K562 (cell line): ENCODE measurements around the gene ING1. TPM values are rescaled to one million over a fixed set of nuclear protein-coding genes. Genes with fewer than 3 reads are reported as not detected.

Experiments
- CBFA2T2 ChIP-seq: fragments of 450-650 bp; conservative IDR thresholded peaks from 2 replicates; pipeline ENCODE4 v1.6.1; 2017; ENCODE audit warnings: mild to moderate bottlenecking
- FOXK1 ChIP-seq: sonication (generic); formaldehyde crosslinking; IDR thresholded peaks from 2 replicates; pipeline ENCODE4 v1.8.0; 2022; ENCODE audit warnings: missing genetic modification reagents, mild to moderate bottlenecking, borderline replicate concordance
- HMGN3 ChIP-seq: IDR thresholded peaks from 2 replicates; pipeline ENCODE4 v1.6.1; 2011; ENCODE audit warnings: borderline replicate concordance, low read depth, mild to moderate bottlenecking, mixed read lengths, low read length; ENCODE audit not compliant: insufficient read length; ENCODE audit errors: extremely low read depth
- JUNB ChIP-seq: fragments of 450-650 bp; formaldehyde crosslinking; conservative IDR thresholded peaks from 2 replicates; pipeline ENCODE4 v1.4.0; 2020; ENCODE audit warnings: mild to moderate bottlenecking
- MCM5 ChIP-seq: fragments of 450-650 bp; IDR thresholded peaks from 2 replicates; pipeline ENCODE4 v1.6.1; 2016; ENCODE audit warnings: low read depth
- NFE2 ChIP-seq: IDR thresholded peaks from 2 replicates; pipeline ENCODE4 v1.6.1; 2014; ENCODE audit warnings: antibody characterized with exemption, low read depth
- SNRNP70 ChIP-seq: fragments of 200-400 bp; formaldehyde crosslinking; optimal IDR thresholded peaks from 2 replicates; pipeline ENCODE3; 2017; ENCODE audit warnings: low read depth, low read length
- TAF15 ChIP-seq: fragments of 200-400 bp; formaldehyde crosslinking; IDR thresholded peaks from 2 replicates; pipeline ENCODE4 v1.6.1; 2017; ENCODE audit warnings: mild to moderate bottlenecking, low read depth, low read length, moderate library complexity
- ZNF445 ChIP-seq: fragments of 250-450 bp; sonication (Bioruptor Pico); IDR thresholded peaks from 2 replicates; pipeline ENCODE4 v1.4.0; 2020; ENCODE audit warnings: low read depth, mild to moderate bottlenecking, moderate library complexity
- ZNF57 ChIP-seq: fragments of 450-650 bp; formaldehyde crosslinking; IDR thresholded peaks from 2 replicates; pipeline ENCODE4 v1.4.0; 2020; ENCODE audit warnings: mild to moderate bottlenecking, moderate library complexity
- ZNF644 ChIP-seq: fragments of 200-800 bp; sonication (Bioruptor generic); IDR thresholded peaks from 2 replicates; pipeline ENCODE4 v1.6.1; 2016; ENCODE audit warnings: low read depth, missing genetic modification characterization, missing compliant biosample characterization
- polyA plus RNA-seq, 8 experiments: library from polyadenylated mRNA; depleted of rRNA in 4 of 8; stranded (reverse) in 5 of 8; unstranded in 3 of 8; fragments of >200 nt; fragmentation: Nextera tagmentation in 2 of 8; fragmentation: Illumina TruSeq in 1 of 8; extraction: Ambion mirVana in 2 of 8; extraction: Trizol in 1 of 8; gene quantifications; 2 replicates each; pipeline versions ENCODE4 v1.2.1 to v1.2.3, GENCODE V29; 2011 to 2014; ENCODE audit warnings: inconsistent platforms in 1 of 8, missing spikeins in 1 of 8
- total RNA-seq, 7 experiments: library from RNA; depleted of rRNA in 6 of 7; stranded (reverse); fragments of >200 nt in 6 of 7; fragmentation: Illumina TruSeq in 2 of 7; extraction: Trizol in 2 of 7; gene quantifications; 2 replicates each; pipeline versions ENCODE4 v1.2.1 to v1.2.3, GENCODE V29; 2011 to 2021; ENCODE audit warnings: low replicate concordance in 1 of 7
- TF ChIP-seq, protein P1 (sequence below), 2 experiments: IDR thresholded peaks; 2 replicates each; pipeline ENCODE4 v1.6.1; 2011; ENCODE audit warnings: borderline replicate concordance in 1 of 2, control low read depth in 1 of 2, low read depth in 1 of 2, low read length in 1 of 2, mild to moderate bottlenecking in 1 of 2, mixed read lengths in 1 of 2, moderate library complexity in 1 of 2; ENCODE audit not compliant: insufficient read depth in 1 of 2, insufficient read length in 1 of 2, poor library complexity in 1 of 2, severe bottlenecking in 1 of 2; ENCODE audit errors: extremely low read depth in 1 of 2
- TF ChIP-seq, protein P2 (sequence below): fragments of 450-650 bp; IDR thresholded peaks from one replicate; pipeline ENCODE4 v1.6.1; 2018; ENCODE audit warnings: mild to moderate bottlenecking, moderate library complexity; ENCODE audit not compliant: partially characterized antibody
- TF ChIP-seq, protein P3 (sequence below), 2 experiments: fragments of 450-650 bp in 1 of 2; sonication (generic) in 1 of 2; formaldehyde crosslinking in 1 of 2; IDR thresholded peaks; 2 replicates each; pipeline versions ENCODE4 v1.7.1 to v1.9.0; 2016 to 2022; ENCODE audit warnings: inconsistent platforms in 1 of 2, mild to moderate bottlenecking in 1 of 2, missing genetic modification reagents in 1 of 2

Gene ING1
- total and polyA plus RNA-seq, 9 of the 15 experiments (the other 6 are each of a cell fraction or from before 2014, with no cell fraction given): 1.0 to 20.1 (median 8.2) TPM

DNA sequence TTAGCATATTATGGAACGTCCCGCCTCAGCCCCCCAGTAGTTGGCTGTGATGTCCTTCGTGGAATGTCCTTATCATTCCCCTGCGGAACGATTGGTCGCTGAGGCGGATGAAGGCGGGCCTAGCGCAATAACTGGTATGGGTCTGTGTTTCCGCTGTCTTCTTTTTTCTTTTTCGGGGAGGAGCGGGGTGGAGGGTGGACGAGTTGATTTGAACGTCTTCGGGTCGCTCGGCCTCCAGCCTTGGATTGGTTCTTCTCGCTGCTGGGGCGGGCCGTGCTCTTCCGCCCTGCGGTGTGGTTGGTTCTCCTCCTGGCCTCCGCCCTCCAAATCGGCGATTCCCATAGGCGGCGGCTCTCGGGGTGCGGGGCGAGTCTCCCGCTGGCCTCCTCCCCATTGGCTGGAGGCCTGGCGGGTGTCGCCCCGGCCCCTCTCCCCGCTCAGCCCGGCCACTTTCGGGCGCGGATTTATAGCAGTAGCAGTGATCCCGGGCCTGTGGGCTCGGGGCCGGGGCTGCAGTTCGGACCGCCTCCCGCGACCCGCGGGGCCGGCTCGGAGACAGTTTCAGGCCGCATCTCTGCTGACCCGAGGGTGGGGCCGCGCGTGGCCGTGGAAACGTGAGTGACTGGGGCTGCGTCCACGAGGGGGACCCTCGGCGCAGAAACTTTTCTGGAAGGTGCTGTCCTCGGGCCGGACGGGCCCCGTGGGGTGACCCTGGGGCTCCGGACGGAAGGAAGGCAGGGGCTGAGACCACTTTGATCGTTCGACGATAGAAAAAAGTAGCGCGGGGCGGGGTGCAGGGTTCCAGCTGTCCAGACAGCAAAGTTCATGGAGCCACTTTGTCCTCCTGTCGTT, 2.1 kb downstream of the ING1 start (continued):
- TF ChIP-seq, protein P1, sequence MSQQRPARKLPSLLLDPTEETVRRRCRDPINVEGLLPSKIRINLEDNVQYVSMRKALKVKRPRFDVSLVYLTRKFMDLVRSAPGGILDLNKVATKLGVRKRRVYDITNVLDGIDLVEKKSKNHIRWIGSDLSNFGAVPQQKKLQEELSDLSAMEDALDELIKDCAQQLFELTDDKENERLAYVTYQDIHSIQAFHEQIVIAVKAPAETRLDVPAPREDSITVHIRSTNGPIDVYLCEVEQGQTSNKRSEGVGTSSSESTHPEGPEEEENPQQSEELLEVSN (IDR thresholded peaks at IDR 0.05; ENCODE audit: borderline replicate concordance in 1 of 2, extremely low read depth in 1 of 2, insufficient read depth in 1 of 2, insufficient read length in 1 of 2, low read depth in 1 of 2, low read length in 1 of 2, poor library complexity in 1 of 2, severe bottlenecking in 1 of 2): peak in 1 of 2 experiments; percentile 45
- TF ChIP-seq, protein P2, sequence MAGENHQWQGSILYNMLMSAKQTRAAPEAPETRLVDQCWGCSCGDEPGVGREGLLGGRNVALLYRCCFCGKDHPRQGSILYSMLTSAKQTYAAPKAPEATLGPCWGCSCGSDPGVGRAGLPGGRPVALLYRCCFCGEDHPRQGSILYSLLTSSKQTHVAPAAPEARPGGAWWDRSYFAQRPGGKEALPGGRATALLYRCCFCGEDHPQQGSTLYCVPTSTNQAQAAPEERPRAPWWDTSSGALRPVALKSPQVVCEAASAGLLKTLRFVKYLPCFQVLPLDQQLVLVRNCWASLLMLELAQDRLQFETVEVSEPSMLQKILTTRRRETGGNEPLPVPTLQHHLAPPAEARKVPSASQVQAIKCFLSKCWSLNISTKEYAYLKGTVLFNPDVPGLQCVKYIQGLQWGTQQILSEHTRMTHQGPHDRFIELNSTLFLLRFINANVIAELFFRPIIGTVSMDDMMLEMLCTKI: no peak
- TF ChIP-seq JUNB (CRISPR knock-in tag): no peak
- TF ChIP-seq MCM5: no peak
- TF ChIP-seq NFE2: no peak
- TF ChIP-seq ZNF644: no peak
- TF ChIP-seq ZNF57 (CRISPR knock-in tag): no peak
- no peak for TF ChIP-seq CBFA2T2
- TF ChIP-seq, protein P3, sequence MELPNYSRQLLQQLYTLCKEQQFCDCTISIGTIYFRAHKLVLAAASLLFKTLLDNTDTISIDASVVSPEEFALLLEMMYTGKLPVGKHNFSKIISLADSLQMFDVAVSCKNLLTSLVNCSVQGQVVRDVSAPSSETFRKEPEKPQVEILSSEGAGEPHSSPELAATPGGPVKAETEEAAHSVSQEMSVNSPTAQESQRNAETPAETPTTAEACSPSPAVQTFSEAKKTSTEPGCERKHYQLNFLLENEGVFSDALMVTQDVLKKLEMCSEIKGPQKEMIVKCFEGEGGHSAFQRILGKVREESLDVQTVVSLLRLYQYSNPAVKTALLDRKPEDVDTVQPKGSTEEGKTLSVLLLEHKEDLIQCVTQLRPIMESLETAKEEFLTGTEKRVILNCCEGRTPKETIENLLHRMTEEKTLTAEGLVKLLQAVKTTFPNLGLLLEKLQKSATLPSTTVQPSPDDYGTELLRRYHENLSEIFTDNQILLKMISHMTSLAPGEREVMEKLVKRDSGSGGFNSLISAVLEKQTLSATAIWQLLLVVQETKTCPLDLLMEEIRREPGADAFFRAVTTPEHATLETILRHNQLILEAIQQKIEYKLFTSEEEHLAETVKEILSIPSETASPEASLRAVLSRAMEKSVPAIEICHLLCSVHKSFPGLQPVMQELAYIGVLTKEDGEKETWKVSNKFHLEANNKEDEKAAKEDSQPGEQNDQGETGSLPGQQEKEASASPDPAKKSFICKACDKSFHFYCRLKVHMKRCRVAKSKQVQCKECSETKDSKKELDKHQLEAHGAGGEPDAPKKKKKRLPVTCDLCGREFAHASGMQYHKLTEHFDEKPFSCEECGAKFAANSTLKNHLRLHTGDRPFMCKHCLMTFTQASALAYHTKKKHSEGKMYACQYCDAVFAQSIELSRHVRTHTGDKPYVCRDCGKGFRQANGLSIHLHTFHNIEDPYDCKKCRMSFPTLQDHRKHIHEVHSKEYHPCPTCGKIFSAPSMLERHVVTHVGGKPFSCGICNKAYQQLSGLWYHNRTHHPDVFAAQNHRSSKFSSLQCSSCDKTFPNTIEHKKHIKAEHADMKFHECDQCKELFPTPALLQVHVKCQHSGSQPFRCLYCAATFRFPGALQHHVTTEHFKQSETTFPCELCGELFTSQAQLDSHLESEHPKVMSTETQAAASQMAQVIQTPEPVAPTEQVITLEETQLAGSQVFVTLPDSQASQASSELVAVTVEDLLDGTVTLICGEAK (IDR thresholded peaks at IDR 0.05): peak; percentile 50; the same call in 1 of the 2 replicates
- TF ChIP-seq, protein P3 (CRISPR knock-in tag; IDR thresholded peaks at IDR 0.05): no peak
- no peak for TF ChIP-seq FOXK1 (CRISPR knock-in tag)
- no peak for TF ChIP-seq SNRNP70
- no peak for TF ChIP-seq TAF15
- TF ChIP-seq HMGN3: peak; percentile 44
- TF ChIP-seq ZNF445: no peak
